Activated CD4-positive, alpha-beta T cell treated with anti-CD3 and anti-CD28 coated beads for 4 hours (primary cell): ENCODE measurements around the gene RPS19.

Experiments
- DNase-seq, 2 donors: peaks; one replicate each; pipeline ENCODE4 v3.0.0-alpha.2; 2020

The RPS19 gene

GRCh38 chr19:41859618-41860418 is at the start of gene RPS19:
RPS19 (plus strand) TSS chr19:41860255; CDS start chr19:41860775, 520 bp downstream.
- DNase-seq, result peak; percentile 97 to 99

GRCh38 chr19:41810301-41810700 is 49.8 kb upstream of the RPS19 start:
- no peak for DNase-seq

GRCh38 chr19:41811036-41811435 is 49.0 kb upstream of the RPS19 start:
- DNase-seq, result no peak

GRCh38 chr19:41811981-41812380 is 48.1 kb upstream of the RPS19 start:
- no peak for DNase-seq

GRCh38 chr19:41813911-41814310 is 46.1 kb upstream of the RPS19 start:
- DNase-seq, result no peak

- DNase-seq, result no peak
Observed at GRCh38 chr19:41815301-41815700, 44.8 kb upstream of the RPS19 start.

GRCh38 chr19:41816761-41817160 is 43.3 kb upstream of the RPS19 start:
- no peak for DNase-seq

GRCh38 chr19:41821003-41821735 is 38.9 kb upstream of the RPS19 start:
- peak; percentile 33 to 58 for DNase-seq

GRCh38 chr19:41837981-41838708 is 21.9 kb upstream of the RPS19 start:
- DNase-seq, result no peak

GRCh38 chr19:41839211-41839610 is 20.8 kb upstream of the RPS19 start:
- no peak for DNase-seq

- no peak for DNase-seq
Observed at GRCh38 chr19:41843371-41843770, 16.7 kb upstream of the RPS19 start.

- no peak for DNase-seq
Observed at GRCh38 chr19:41844601-41845000, 15.5 kb upstream of the RPS19 start, which contains the start of gene LYPD4. LYPD4 (minus strand) TSS chr19:41844683; CDS start chr19:41839285, 5,398 bp downstream.

- DNase-seq, result no peak
Observed at GRCh38 chr19:41845001-41845050, 15.2 kb upstream of the RPS19 start, which contains the start of gene DMRTC2. DMRTC2 (plus strand) TSS chr19:41845042; CDS start chr19:41847429, 2,387 bp downstream.

GRCh38 chr19:41845051-41845590 is 14.9 kb upstream of the RPS19 start:
- DNase-seq, result no peak

GRCh38 chr19:41847351-41848105 is 12.5 kb upstream of the RPS19 start:
- no peak for DNase-seq

GRCh38 chr19:41848666-41849065 is 11.4 kb upstream of the RPS19 start:
- no peak for DNase-seq

GRCh38 chr19:41849067-41849466 is 11.0 kb upstream of the RPS19 start:
- DNase-seq, result no peak

GRCh38 chr19:41850381-41850780 is 9.7 kb upstream of the RPS19 start:
- no peak for DNase-seq

- no peak for DNase-seq
Observed at GRCh38 chr19:41851456-41851855, 8.6 kb upstream of the RPS19 start.

GRCh38 chr19:41853344-41853743 is 6.7 kb upstream of the RPS19 start:
- DNase-seq, result no peak

- no peak for DNase-seq
Observed at GRCh38 chr19:41853768-41854167, 6.3 kb upstream of the RPS19 start.

GRCh38 chr19:41859213-41859617 is 840 bp upstream of the RPS19 start:
- no peak for DNase-seq
